GM11168 (cell line): Measurements from ENCODE around the gene TSFM.

Experiments
- in situ Hi-C: fragments of 300-500 bp; cut with MboI; formaldehyde crosslinking; loops from one replicate; pipeline ENCODE4 v1.12.0; 2022; ENCODE audit warnings: low sequenced_read_pairs; ENCODE audit not compliant: unreplicated experiment

The TSFM gene

DNA sequence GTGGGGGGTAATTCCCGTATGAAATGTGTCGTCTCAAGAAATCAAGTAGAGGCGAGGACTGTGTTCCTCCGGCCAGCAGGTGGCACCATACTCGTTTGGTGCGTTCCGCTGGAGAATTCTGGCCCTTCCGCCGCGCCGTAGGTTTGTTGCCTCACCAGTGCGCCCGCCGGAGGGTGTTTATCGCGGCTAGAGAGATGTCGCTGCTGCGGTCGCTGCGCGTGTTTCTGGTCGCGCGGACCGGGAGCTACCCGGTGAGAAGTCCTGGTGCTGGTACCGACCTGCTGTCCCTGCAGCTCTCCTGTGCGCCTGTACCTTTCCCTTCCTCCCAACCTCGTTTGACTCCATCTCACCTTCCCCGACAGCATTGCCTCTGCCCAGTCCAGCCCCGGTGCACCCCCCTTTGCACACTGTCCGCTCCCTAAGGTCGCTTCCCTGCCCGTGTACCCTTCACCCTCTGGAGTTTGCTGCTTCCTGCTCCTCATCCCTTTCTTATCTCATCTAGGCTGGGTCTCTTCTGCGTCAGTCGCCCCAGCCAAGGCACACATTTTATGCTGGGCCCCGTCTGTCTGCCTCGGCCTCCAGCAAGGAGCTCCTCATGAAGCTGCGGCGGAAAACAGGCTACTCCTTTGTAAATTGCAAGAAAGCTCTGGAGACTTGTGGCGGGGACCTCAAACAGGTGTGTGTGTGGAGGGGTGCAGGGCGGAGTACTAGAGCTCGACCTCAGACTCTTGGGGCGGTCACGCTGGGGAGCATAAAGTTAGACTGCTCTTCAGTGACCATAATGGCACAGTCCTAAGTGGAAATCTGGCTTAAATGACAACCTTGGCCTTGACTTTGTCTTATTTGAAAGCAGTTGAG, at the start of gene TSFM:
Gene TSFM (plus strand): TSS at position 180 of the 858 bp plus-strand sequence. CDS start 15 bp downstream, at position 195.
- in situ Hi-C loops = no loop called here

DNA sequence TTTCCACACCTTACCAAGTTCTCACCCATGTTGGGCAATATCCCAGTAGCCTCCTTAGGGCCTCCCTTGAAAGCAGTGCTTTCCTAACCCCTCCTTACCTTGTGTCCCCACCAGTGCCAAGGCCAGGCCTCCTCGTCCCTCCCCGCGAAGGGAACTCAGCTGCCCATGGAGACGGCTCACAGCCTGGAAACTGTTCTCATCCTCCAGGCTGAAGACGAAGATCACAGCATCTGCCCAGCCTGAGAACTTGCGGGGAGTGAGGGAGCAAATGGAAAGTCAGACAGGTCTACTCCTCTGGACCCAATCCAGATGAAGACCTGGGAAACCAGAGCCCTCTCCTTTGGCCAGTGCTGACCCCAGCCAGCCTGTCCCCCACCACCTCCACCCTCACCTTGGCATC, 48.7 kb upstream of the TSFM start:
- in situ Hi-C loops = no loop called here

DNA sequence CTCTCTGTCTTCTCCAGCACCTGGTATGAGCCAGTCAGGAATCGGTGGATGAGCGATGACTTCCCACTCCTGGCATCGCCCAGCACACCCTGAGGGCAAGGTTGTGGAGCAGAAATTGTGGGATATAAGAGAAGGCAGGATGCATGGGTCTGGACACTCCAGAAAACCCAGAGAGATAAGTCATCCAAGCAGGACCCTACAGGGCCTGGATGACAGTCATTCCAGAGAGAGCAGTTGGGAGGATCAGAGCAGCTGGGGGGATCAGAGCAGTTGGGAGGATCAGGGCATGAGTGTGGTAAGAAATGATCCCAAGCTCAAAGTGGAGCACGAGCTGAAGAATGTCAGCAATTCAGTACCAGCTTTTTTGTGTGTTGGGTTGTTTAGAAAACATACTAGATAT, 48.0 kb upstream of the TSFM start:
- in situ Hi-C loops = no loop called here

DNA sequence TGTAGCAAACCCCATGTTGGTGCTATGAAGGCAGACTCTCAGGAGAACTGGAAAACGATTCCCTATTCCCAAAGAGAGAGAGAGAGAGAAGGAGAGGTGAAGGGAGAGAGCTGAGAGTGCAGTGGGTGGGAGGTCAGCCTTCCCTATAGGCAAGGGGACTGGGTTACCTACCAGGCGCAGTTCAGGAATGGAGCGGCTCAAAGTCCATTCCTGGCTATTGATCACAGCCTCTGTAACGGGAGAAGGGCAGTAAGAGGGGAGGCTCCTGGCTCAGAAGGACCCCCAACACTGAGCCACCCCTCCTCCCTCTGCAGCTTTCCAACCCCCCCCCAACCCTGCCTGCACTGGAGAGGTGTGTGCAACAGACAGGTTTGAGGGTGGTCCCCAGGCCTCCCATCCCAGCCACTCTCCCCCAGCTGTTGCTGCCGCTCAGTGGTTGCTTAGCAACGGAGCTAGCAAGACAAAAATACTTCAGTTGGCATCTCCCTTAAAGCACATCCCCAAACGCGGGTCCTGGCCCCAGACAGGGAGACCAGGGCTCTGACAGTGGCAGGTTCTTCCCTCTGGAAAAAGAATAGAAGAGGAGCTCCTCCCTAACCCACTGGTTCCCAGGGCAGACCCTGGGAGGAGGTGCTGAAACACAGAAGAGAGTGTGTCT, 47.3 kb upstream of the TSFM start:
- in situ Hi-C loops = no loop called here

DNA sequence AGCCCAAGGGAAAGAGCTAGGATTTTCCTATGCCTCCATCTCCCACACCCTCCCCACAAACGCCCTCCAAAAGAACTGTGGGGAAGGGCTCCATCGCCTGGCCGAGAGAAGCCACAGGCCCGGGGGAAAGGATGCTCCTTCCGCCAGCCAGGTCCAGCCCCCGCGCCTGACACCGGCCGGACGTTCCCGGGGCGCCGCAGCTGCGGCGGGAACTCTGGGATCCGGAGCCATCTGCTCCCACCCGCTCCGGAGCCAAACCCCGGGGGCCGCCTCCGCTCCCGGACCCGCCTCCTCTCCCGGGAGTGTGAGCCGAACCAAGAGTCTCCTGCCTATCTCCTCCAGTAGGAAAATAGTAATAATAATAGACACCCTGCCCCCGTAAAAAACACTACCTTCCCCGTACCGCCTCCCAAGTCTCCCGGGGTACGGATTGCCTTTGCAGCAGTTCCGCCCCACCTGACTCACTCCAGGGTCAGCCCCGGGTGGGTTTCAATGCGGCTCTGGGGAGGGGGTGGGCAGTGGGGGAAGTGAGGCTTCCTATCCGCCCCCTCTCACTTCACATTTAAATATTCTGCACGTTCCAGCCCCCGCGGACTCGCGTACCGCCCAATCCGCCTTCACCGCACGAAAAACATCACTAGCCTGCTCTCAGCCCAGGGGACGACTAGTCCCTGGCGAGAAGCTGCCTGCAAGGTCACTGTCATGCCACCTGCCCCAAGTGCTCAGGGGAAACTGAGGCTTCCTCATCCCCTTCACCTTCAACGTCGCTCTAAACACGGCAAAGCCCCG, 46.4 kb upstream of the TSFM start:
- in situ Hi-C loops = no loop called here

DNA sequence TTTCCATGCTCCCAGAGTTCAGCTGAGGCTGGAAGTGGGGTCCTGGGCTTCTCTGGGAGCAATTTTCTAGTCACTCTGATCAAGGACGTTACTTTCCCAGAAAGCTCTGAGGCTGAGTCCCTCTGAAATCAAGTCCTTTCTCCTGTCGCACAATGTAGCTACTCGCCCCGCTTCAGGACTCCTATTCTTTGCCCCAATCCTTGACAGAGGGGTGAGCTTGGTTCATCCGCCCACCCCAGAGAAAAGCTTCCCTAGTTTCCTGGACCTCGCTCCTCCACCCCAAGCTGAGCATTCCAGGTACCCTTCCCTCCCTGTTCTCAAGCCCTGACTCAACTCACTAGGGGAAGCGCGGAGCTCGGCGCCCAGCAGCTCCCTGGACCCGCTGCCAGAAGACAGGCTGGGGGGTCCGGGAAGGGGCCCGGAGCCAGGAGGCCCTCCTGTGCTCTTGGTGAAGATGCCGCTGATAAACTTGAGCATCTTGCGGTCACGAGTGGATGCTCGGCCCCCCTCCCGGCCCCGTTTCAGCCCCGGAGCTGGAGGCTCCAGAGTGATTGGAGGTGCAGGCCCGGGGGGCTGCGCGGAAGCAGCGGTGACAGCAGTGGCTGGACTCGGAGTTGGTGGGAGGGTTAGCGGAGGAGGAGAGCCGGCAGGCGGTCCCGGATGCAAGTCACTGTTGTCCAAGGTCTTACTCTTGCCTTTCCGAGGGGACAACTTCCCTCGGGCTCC, 45.7 kb upstream of the TSFM start:
- in situ Hi-C loops = no loop called here

DNA sequence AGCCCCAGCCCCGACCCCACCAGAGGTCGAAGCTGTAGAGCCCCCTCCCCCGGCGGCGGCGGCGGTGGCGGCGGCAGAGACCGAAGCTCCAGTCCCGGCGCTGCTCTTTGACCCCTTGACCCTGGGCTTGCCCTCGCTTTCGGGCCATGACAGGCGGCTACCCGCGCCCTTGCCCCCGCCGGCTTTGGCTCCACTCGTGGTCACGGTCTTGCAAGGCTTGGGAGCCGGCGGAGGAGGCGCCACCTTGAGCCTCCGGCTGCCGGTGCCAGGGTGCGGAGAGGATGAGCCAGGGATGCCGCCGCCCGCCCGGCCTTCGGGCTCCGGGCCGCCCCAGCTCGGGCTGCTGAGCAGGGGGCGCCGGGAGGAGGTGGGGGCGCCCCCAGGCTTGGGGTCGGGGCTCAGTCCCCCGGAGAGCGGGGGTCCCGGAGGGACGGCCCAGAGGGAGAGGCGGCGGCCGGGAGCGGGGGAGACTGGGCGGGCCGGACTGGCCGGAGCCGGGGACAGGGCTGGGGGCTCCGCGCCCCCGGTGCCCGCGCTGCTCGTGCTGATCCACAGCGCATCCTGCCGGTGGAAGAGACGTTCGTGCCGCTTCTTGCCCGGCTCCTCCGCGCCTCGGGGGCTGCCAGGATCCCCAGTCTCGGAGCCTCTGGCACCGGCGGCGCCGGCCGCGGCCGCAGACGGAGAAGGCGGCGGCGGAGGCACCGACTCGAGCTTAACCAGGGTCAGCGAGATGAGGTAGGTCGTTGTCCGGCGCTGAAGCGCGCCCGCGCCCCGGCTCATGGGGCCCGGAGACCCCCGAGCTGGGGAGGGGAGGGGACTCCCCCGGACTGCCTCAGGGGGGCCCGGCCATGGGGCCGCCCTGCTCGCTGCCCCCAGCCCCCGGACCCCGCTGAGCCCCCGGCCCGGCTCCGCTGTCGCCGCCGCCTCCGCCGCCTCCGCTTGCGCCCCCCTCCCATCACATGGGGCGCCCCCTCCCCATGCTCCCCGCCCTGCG, 44.8 kb upstream of the TSFM start:
- in situ Hi-C loops = no loop called here

DNA sequence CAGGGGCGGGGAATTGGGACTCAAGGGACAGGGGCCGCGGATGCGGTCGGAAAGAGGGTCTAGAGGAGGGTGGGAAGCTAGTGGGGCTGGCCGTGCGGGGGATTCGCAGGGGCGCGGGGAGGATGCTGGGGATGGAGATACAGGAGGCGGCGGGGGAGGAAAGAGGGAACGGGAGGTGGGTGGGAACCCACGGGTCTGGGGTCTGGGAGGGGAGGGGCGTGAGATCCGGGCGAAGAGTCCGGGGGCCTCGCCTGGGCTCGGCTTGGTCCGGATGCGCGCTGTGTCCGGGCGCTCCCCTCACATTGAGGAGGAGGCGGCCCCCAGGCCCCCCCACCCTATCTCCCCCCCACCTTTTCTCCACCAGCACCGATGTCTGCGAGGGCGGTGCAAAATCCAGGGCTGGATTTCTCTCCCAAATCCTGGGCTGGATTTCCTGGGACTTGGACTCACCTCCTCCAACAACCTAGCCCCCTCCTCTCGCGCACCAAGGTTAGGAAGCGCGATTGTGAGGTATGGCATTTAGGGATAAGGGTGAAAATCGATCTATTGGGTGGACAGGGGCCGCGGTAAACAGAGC, 43.8 kb upstream of the TSFM start, which contains the start of gene AGAP2:
Gene AGAP2 (minus strand): TSS at position 82 of the 577 bp plus-strand sequence. CDS start 496 bp downstream, outside the sequence.
- in situ Hi-C loops = no loop called here

DNA sequence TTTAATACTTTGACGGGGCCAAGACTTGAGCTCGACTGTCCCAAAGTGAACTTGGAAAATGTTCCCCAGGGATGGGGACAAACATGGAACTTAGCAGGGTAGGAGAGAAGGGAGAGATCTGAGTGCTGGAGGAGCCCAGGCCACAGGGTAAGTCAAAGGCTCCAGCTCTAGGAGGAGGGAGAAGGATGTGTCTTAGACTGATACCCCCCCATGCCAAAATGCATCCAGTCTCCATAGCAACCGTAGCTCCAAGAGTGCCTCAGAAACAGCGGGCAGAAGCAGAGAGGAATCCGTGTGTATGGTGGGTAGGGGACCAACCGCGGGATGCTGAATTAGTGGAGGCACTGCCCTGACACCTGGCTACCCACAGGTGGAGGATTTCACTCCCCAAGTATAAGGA, 43.2 kb upstream of the TSFM start:
- in situ Hi-C loops = no loop called here

DNA sequence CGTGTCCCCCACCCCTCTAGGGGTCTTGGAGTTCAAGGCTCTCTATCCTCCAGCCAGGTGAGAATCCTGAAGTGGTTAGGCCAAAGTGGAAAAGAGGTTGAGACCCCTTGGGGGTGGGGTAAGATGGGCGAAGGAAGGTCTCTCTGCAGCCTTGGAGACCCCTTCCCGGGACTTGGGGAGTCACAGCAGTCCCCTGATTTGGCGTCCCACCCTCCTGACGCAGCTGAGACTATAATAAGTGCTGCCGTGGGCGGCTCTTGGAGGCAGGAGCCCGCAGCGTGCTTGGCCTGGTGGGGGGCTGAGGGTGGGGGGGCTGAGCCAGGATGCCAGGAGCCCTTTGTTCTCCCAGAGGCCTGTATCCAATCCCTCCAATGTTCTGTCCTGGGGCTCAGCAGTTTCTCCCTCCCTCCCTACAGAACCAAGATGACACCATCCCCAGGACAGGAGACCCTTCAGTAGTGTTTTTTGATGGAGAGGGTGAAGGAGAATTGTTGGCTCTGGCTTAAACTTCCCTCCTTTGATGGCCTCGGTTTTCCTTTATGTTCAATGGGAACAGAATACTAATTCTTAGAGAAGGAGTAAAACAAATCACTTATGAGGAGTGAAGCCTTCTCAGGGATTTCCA, 42.6 kb upstream of the TSFM start:
- in situ Hi-C loops = no loop called here

DNA sequence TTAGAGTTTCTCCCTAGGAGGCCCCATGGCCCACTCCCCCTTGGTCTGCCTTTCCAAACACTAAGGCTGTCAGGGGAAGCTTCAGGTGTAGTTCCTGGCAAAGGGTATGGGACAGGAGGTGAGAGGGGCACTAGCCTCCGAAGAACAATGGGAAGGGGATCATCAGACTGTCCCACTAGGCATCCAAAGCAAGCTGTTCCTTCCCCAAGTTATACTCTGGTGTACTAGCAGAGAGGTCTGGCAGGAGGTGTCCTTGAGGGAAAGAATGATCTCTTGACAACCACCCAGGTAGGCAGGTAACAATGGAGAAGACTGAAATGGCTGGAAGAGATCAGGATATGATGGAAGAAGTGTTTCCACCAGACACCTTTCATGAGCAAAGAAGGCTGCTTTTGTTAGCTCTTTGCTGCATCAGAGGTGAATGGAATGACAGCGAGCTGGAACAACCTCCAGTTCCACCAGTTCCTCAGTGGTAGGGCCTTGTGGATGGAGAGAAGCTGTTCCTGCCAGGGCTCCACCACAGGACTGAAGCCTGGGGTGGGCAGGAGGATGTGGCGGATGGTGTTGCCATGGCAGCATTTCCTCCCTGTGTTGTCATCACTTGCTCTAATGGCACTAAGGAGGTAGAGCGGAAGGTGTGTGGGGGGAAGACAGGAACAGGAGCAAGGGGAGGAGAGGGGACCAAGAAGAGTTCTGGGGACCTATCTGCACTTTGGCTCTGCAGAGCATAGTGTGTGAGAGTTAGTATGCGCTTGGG, 41.8 kb upstream of the TSFM start:
- in situ Hi-C loops = no loop called here

DNA sequence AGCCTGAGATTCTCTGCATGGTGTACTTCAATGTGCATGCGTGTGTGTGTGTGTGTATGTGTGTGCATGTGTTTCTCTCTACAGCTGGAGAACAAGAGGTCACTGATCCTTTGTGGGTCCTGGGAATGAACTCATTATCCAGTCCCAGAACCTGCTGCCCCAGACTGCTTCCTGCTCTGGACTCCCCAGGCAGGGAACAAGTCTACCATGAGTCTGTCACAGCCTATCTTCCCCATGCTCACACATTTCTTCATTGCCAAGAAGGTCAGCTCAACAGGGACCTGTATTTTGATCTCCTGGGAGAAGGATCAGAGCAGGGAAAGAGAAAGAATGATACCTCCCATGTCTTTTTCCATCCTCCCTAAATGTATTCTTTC, 41.2 kb upstream of the TSFM start:
- in situ Hi-C loops = no loop called here

DNA sequence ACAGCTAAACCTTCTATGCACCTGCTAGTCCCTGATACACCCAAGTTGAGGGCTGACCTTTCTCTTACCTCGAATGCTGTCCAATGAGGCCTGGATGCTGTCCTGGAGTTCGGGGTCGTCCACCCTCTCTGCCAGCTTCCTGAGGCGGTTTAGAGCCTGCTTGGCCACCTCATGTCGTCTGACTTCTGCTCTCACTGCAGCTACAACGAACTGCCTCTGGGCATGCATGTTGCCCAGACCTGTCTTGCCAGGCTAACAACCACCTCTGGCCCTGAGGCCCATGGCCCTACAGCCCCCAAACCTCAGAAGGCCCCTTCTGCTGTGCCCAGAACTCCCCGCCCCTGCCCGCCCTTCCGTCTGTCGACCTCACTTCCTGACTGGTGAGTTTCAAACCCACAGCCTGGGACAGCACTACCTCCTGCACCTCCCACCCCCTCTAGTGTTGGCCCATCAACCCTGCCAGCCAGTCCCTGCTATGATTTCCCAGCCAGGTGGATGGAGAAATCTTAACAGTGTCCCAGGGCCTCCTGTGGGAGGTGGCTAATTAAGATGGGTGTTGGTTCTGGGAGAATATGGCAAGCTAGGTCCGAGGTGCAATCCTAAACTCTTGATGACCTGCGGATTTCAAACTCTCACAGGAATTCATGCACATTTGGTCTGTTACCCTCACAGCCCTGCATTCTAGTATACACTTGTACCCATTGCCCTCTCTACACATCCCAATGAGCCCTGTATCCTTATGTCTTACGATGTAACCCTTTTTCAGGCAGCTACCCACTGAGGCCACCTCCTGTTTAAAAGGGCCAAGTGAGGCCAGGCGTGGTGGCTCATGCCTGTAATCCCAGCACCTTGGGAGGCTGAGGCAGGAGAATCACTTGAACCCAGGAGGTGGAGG, 40.5 kb upstream of the TSFM start:
- in situ Hi-C loops = no loop called here

DNA sequence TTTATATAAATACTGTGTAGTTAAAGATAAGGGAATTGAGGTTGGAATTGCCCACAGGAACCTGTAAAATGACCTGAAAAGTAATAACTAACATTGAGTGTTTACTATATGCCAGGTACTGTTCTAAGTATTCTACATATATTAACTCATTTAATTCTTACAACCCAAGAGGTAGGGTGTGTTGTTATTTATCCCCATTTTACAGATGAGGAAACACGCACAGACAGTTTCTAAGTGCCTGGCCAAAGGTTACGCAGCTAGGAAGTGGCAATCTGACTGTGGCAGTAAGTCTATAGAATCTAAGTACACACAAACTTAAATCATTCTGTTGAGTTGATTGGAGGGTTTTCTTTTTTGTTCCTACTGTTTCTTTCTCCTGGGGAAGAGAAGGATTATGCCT, 38.8 kb upstream of the TSFM start:
- in situ Hi-C loops = no loop called here

DNA sequence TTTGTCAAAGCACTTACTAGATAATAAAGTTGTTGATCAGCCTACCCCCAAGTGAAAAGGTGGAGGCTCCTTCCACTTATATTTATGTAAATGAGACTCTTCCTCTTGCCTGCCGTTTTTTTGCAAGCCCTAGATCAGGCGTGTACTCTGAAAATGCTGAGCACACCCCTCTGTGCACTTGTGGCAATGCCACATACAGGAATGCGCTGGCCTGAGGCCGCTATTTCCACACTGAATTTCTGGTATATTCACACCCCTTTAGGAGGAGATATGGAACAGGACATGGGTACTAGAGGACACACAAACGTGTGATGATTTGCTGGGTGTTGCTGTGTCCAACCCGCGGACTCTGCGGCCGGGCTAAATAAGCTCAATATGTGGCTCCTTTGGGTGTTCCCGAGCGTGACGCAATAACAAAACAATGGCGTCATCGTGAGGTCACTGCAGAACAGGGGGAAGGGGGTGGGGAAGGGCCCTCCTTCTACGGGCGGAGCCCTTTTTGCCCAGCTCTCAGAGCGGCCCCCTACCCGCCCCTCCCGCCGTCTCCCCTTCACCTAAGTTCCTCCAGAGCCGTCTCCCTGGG, 38.3 kb upstream of the TSFM start:
- in situ Hi-C loops = no loop called here

DNA sequence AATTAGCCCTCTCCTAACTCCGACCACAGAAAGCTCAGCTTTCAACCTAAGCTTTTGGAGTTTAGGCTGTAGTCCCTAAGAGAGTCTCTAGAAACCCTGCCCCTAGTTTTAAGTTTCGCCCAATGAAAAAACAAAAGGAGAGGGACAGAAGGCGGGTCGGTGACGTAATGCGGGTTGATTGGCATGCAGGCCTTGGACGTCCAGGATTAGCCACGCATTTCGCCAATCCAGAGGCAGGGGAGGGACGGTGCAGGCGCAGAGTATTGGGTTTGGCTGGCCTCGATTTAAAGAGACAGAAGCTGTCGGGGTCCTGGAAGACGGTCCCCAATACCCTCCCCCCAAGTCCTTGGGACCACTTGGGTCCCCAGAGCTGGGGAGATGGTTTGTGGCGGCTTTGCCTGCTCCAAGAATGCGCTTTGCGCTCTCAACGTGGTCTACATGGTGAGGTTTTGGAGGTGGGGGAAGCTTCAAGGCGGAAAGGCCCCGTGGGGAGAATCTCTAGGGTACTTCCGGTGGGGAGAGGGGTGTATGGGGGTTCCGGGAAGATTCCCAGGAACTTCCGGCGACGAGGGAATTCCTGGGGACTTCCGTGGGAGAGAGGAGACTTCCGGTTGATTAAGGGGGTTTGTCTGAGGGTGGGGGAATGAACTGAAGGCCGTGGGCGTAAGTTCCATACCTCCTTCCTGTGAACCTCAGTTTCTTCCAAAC, 37.7 kb upstream of the TSFM start, which contains the start of gene TSPAN31:
Gene TSPAN31 (plus strand): TSS at position 263 of the 708 bp plus-strand sequence. CDS start 116 bp downstream, at position 379.
- in situ Hi-C loops = no loop called here
